Fibroblast of lung (primary cell): ENCODE measurements around the gene CXorf65. TPM values are rescaled to one million over a fixed set of nuclear protein-coding genes. Genes with fewer than 3 reads are reported as not detected.

Source experiments
- DNase-seq, 2 donors: peaks; one replicate each; pipeline versions ENCODE4 v3.0.0 to v3.0.0-alpha.2; 2010; ENCODE audit warnings: low read depth in 2 of 2
- H2AFZ ChIP-seq: 2 replicates; pipeline ENCODE4 v1.5.1; 2012; ENCODE audit warnings: low read length, control low read depth, inconsistent platforms
- H3K27ac ChIP-seq: 2 replicates; pipeline ENCODE4 v1.5.1; 2011; ENCODE audit warnings: low read length, control low read depth; ENCODE audit not compliant: insufficient read depth
- H3K27me3 ChIP-seq: 2 replicates; pipeline ENCODE4 v1.5.1; 2011; ENCODE audit warnings: mild to moderate bottlenecking, low read length; ENCODE audit not compliant: control insufficient read depth, insufficient read depth
- H3K36me3 ChIP-seq: 2 replicates; pipeline ENCODE4 v1.5.1; 2011; ENCODE audit warnings: low read length; ENCODE audit not compliant: control insufficient read depth, insufficient read depth
- H3K4me1 ChIP-seq: 2 replicates; pipeline ENCODE4 v1.5.1; 2011; ENCODE audit warnings: low read length; ENCODE audit not compliant: control insufficient read depth, insufficient read depth; ENCODE audit errors: extremely low read depth
- H3K4me2 ChIP-seq: 2 replicates; pipeline ENCODE4 v1.5.1; 2011; ENCODE audit warnings: low read length, control low read depth; ENCODE audit not compliant: insufficient read depth; ENCODE audit errors: extremely low read depth
- H3K4me3 ChIP-seq, 4 experiments: fragments of 200-600 bp in 1 of 4; sonication (generic) in 1 of 4; replicated peaks in 1 of 4; 2 replicates each; pipeline ENCODE4 v1.5.1; 2011 to 2016; ENCODE audit warnings: low read length in 4 of 4, low read depth in 3 of 4, mild to moderate bottlenecking in 3 of 4, control low read depth in 2 of 4, inconsistent platforms in 1 of 4, mixed read lengths in 1 of 4; ENCODE audit not compliant: insufficient read depth in 1 of 4; ENCODE audit errors: control extremely low read depth in 1 of 4
- H3K79me2 ChIP-seq: 2 replicates; pipeline ENCODE4 v1.5.1; 2012; ENCODE audit warnings: mild to moderate bottlenecking, low read length, inconsistent platforms; ENCODE audit not compliant: control insufficient read depth, insufficient read depth
- H3K9ac ChIP-seq: 2 replicates; pipeline ENCODE4 v1.5.1; 2011; ENCODE audit warnings: mild to moderate bottlenecking, low read length, control low read depth; ENCODE audit not compliant: insufficient read depth
- H3K9me3 ChIP-seq: 2 replicates; pipeline ENCODE4 v1.5.1; 2012; ENCODE audit warnings: low read depth, low read length; ENCODE audit not compliant: control insufficient read depth, insufficient read depth
- H4K20me1 ChIP-seq: 2 replicates; pipeline ENCODE4 v1.5.1; 2011; ENCODE audit warnings: low read length; ENCODE audit not compliant: control insufficient read depth, insufficient read depth; ENCODE audit errors: extremely low read depth
- EZH2 ChIP-seq: IDR thresholded peaks from 2 replicates; pipeline ENCODE4 v1.5.1; 2012; ENCODE audit warnings: low read length, control low read depth, mild to moderate bottlenecking; ENCODE audit errors: missing control alignments
- polyA minus RNA-seq: library from RNA; depleted of rRNA, polyadenylated mRNA; stranded (reverse); fragments of >200 nt; gene quantifications from 2 replicates; pipeline ENCODE4 v1.2.3, GENCODE V29; 2011; ENCODE audit warnings: low replicate concordance
- polyA plus RNA-seq, 2 donors: library from polyadenylated mRNA; depleted of rRNA in 1 of 2; stranded (reverse) in 1 of 2; unstranded in 1 of 2; fragments of >200 nt; gene quantifications; 2 replicates each; pipeline ENCODE4 v1.2.1, GENCODE V29; 2011 to 2012; ENCODE audit warnings: missing spikeins in 1 of 2
- total RNA-seq: library from RNA; depleted of rRNA; stranded (reverse); fragments of >200 nt; gene quantifications from 2 replicates; pipeline ENCODE4 v1.2.1, GENCODE V29; 2014
- TF ChIP-seq, protein P1 (sequence below), 2 donors: IDR thresholded peaks in 1 of 2; conservative IDR thresholded peaks in 1 of 2; 1 replicate in 1 of 2; 2 replicates in 1 of 2; pipeline ENCODE4 v1.5.1; 2011 to 2012; ENCODE audit warnings: low read length in 2 of 2, control low read depth in 1 of 2, inconsistent platforms in 1 of 2, low read depth in 1 of 2, mild to moderate bottlenecking in 1 of 2

The CXorf65 gene
- total RNA-seq = not detected in 2 replicates
- polyA plus RNA-seq = not detected in 2 replicates
- polyA plus RNA-seq (2012) = not detected in 2 replicates
- polyA minus RNA-seq = not detected in 2 replicates

GRCh38 chrX:71106427-71106826, at the start of gene CXorf65:
Gene CXorf65 (minus strand): TSS chrX:71106740. CDS start chrX:71106556, 184 bp downstream.
- no peaks in the 10 kb centered on the region for H3K79me2 ChIP-seq
- no peak within 1 kb of the TSS for H2AFZ ChIP-seq
- no peak within 1 kb of the TSS for H3K27ac ChIP-seq
- no peaks in the 10 kb centered on the region for H4K20me1 ChIP-seq
- H3K4me3 ChIP-seq = no peak within 1 kb of the TSS
- H3K9me3 ChIP-seq = no peaks in the 10 kb centered on the region
- no peaks in the 10 kb centered on the region for H3K36me3 ChIP-seq
- H3K9ac ChIP-seq = no peak within 1 kb of the TSS
- H3K4me1 ChIP-seq = no peaks in the 10 kb centered on the region
- peaks cover 5% of the 10 kb centered on the region for H3K27me3 ChIP-seq
- H3K4me2 ChIP-seq = no peak within 1 kb of the TSS
- no peak for TF ChIP-seq EZH2
- TF ChIP-seq, protein P1, sequence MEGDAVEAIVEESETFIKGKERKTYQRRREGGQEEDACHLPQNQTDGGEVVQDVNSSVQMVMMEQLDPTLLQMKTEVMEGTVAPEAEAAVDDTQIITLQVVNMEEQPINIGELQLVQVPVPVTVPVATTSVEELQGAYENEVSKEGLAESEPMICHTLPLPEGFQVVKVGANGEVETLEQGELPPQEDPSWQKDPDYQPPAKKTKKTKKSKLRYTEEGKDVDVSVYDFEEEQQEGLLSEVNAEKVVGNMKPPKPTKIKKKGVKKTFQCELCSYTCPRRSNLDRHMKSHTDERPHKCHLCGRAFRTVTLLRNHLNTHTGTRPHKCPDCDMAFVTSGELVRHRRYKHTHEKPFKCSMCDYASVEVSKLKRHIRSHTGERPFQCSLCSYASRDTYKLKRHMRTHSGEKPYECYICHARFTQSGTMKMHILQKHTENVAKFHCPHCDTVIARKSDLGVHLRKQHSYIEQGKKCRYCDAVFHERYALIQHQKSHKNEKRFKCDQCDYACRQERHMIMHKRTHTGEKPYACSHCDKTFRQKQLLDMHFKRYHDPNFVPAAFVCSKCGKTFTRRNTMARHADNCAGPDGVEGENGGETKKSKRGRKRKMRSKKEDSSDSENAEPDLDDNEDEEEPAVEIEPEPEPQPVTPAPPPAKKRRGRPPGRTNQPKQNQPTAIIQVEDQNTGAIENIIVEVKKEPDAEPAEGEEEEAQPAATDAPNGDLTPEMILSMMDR (conservative IDR thresholded peaks at IDR 0.05 in 1 of 2, IDR thresholded peaks at IDR 0.05 in 1 of 2; ENCODE audit: low read depth in 1 of 2, low read length in 2 of 2) = no peak
- no peak for DNase-seq

DNA sequence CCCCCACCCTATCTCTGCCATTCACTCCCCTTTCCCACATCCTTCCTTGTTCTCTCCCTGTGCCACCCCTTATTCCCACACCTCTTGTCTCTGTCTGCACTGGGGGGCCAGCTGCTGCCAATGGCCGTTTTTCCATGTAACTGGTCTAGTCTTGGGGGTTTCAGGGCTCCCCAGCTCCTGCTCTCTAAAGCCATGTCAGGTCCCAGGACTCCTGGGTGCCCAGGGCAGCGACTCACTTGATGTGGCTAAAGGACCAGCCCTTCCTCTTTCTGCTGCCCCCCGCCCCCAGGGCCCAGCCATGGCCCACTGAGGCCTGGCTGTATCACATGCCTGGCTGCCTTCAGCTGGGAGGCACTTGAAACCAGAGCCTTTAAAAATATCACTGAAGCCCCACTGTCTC, 48.1 kb upstream of the CXorf65 start:
- Histone ChIP-seq H3K4me1 (no peaks in the 10 kb centered on the region), H3K4me3 (no peak overlapping the region), H3K36me3 (no peaks in the 10 kb centered on the region), H4K20me1 (no peaks in the 10 kb centered on the region), H3K4me2 (no peak overlapping the region), H2AFZ (no peak overlapping the region), H3K9me3 (no peaks in the 10 kb centered on the region), H3K27ac (no peak overlapping the region), H3K27me3 (no peaks in the 10 kb centered on the region), H3K9ac (no peak overlapping the region), H3K79me2 (no peaks in the 10 kb centered on the region)
- DNase-seq = no peak
- TF ChIP-seq EZH2 = no peak
- TF ChIP-seq, protein P1 (conservative IDR thresholded peaks at IDR 0.05 in 1 of 2, IDR thresholded peaks at IDR 0.05 in 1 of 2; ENCODE audit: low read depth in 1 of 2, low read length in 2 of 2) = no peak

DNA sequence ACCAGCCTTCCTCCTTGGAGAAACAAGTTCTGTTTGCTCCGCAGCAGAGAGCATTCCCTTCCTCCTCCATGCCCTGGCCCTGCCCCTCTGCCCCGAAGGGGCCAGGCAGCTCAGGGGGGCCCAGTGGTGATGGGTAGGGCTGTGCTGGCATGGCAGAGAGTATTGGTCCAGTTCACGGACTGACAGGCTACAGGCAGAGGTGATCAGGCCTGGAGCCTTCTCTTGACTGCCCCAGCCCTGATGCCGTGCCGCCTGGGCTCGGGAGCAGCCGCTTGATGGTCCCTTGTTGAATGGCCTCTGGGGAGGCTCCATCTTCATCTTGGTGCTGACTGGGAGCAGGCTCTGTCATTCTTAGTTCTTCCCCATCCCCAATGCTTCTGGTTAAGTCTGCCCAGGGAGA, 47.7 kb upstream of the CXorf65 start:
- H3K4me1 ChIP-seq = no peaks in the 10 kb centered on the region
- H2AFZ ChIP-seq = no peak overlapping the region
- no peak overlapping the region for H3K4me2 ChIP-seq
- DNase-seq = no peak
- H3K27ac ChIP-seq = no peak overlapping the region
- no peaks in the 10 kb centered on the region for H4K20me1 ChIP-seq
- no peaks in the 10 kb centered on the region for H3K27me3 ChIP-seq
- no peaks in the 10 kb centered on the region for H3K36me3 ChIP-seq
- TF ChIP-seq, protein P1 (conservative IDR thresholded peaks at IDR 0.05 in 1 of 2, IDR thresholded peaks at IDR 0.05 in 1 of 2; ENCODE audit: low read depth in 1 of 2, low read length in 2 of 2) = no peak
- TF ChIP-seq EZH2 = no peak
- no peaks in the 10 kb centered on the region for H3K79me2 ChIP-seq
- H3K9ac ChIP-seq = no peak overlapping the region
- H3K9me3 ChIP-seq = no peaks in the 10 kb centered on the region
- H3K4me3 ChIP-seq = no peak overlapping the region
